SU-DHL-6 (cell line): ENCODE results near the gene TEX54.

ENCODE experiments used
- CTCF ChIP-seq: fragments of 200-600 bp; sonication (generic); IDR thresholded peaks from one replicate; pipeline ENCODE4 v1.5.1; 2017; ENCODE audit warnings: antibody characterized with exemption, mild to moderate bottlenecking, low read length, moderate library complexity; ENCODE audit not compliant: insufficient read depth, poor library complexity, severe bottlenecking
- EZH2phosphoT487 ChIP-seq: fragments of 200-600 bp; sonication (generic), shearing (Covaris generic); conservative IDR thresholded peaks from 2 replicates; pipeline ENCODE4 v1.6.1; 2018; ENCODE audit warnings: mild to moderate bottlenecking, antibody characterized with exemption, low read length, moderate library complexity, mixed read lengths

- TF ChIP-seq CTCF (no peak), EZH2phosphoT487 (no peak)
These were observed 913 bp downstream of the TEX54 start, which contains the start of gene STX5 for GRCh38 chr11:62831520-62832335.
